Measurements from ENCODE around the gene KRTDAP.

- no peak for TF ChIP-seq POLR2A (IDR thresholded peaks at IDR 0.05)
- no peak for TF ChIP-seq CTCF (IDR thresholded peaks at IDR 0.05)
- TF ChIP-seq EP300 (IDR thresholded peaks at IDR 0.05) = no peak
Observed at GRCh38 chr19:35497406-35497805, 7.1 kb upstream of the KRTDAP start.
